SIG-M5 treated with dmso at 0.1 percent for 504 hours (cell line): ENCODE data around the gene HINFP.
A peak's percentile ranks its signal among the peaks of the same experiment; 100 is the strongest.

ENCODE experiments used
- DNase-seq: peaks from one replicate; lab custom pipeline; 2025; ENCODE audit not compliant: unreplicated experiment; lab: John Stamatoyannopoulos, UW

The HINFP gene, protein sequence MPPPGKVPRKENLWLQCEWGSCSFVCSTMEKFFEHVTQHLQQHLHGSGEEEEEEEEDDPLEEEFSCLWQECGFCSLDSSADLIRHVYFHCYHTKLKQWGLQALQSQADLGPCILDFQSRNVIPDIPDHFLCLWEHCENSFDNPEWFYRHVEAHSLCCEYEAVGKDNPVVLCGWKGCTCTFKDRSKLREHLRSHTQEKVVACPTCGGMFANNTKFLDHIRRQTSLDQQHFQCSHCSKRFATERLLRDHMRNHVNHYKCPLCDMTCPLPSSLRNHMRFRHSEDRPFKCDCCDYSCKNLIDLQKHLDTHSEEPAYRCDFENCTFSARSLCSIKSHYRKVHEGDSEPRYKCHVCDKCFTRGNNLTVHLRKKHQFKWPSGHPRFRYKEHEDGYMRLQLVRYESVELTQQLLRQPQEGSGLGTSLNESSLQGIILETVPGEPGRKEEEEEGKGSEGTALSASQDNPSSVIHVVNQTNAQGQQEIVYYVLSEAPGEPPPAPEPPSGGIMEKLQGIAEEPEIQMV

DNA sequence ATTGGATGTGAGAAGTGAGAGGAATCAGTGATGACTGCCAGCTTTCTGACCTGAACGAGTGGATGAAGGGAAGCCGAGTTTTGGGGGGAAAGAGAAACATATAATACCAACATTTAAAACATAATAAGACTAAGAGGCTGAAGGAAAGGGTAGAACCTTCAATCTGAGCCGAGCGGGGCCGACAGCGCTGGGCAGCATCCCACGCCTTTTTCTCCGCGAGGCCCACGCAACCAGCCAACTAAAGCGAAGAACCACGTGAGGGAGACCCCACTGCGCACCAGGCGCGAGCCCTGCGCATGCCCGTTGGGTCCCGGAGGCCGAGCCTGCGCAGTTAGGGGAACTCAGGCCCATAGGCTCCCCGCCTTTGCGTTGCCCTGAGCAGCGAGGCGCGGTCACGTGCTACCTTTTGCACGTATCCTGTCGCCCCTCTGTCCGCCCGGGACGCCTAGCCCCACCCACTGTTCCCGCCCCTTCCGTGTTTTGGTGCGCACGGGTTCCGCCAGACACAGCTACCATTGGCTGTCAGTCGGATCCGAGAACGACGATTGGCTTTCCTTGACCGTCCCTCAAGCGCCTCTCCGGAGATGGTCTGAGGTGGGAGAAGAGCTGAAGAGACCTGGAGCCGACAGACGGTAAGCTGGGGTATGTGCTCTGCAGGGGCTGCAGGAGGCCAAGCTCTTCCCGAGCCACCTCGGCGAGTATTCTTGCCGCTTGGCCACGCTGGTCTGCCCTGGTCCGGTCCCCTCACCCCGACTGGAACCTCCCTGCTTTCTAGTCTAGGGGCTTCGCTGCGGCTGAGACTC lies at the start of gene HINFP:
HINFP (plus strand) TSS at position 573 of the 803 bp plus-strand sequence. CDS start 5,365 bp downstream, outside the sequence.
- DNase-seq, result peak; percentile 98

DNA sequence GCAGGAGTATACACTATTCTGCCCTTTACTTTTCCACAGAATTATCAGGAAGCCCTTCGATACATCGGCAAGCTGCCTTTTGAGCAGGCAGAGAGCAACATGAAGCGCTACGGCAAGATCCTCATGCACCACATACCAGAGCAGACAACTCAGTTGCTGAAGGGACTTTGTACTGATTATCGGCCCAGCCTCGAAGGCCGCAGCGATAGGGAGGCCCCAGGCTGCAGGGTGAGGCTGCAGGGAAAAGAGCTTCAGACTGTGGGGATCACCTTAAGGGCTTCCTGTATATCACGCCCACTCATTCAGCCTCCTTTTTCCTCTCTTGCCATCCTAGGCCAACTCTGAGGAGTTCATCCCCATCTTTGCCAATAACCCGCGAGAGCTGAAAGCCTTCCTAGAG lies 43.5 kb upstream of the HINFP start:
- DNase-seq, result no peak

DNA sequence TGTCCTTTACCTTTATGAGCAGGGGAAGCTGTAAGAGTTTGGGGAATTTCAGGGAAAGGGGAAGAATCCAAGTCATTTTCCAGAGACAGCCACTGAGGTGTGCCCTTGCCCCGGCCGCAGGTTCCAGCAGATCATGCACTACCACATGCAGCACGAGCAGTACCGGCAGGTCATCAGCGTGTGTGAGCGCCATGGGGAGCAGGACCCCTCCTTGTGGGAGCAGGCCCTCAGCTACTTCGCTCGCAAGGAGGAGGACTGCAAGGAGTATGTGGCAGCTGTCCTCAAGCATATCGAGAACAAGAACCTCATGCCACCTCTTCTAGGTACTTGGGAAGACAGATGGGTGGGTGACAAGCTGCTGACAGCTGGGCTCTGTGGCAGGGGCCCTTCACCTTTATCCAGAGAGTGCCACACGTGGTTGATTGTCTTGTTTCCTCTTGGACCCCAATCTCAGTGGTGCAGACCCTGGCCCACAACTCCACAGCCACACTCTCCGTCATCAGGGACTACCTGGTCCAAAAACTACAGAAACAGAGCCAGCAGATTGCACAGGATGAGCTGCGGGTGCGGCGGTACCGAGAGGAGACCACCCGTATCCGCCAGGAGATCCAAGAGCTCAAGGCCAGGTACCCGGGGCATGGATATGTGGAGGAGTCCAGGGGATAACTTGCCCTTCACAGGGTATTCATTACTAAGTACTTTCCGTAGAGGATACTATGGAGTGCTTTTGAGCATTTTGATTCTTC lies 42.5 kb upstream of the HINFP start:
- DNase-seq, result no peak

DNA sequence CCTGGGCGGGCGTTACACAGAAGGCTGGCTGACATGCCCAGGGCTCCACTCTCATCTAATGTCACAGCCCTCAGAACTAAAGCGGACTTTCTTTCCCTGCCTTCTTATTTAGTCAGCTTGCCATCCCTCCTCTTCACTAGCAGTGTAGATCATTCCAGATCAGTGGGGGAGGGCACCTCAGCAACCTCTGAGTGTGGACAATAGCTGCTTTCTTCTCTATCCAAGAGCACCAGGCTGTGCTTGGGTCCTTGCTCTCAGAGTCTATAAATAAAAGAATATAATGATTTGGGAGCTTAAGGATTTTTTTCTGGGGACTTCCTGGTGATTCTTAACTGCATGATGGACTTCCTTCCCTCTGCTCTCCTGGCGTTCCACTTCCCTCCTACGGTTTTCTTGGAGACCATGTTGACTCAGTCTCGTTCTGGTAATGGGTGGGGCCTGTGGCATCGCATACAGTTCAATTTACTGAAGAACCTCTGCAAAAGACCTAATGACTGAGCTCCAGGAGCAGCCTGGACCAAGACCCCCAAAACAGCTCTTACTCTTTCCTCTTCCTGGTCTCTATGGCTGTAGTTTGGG lies 39.6 kb upstream of the HINFP start:
- no peak for DNase-seq

DNA sequence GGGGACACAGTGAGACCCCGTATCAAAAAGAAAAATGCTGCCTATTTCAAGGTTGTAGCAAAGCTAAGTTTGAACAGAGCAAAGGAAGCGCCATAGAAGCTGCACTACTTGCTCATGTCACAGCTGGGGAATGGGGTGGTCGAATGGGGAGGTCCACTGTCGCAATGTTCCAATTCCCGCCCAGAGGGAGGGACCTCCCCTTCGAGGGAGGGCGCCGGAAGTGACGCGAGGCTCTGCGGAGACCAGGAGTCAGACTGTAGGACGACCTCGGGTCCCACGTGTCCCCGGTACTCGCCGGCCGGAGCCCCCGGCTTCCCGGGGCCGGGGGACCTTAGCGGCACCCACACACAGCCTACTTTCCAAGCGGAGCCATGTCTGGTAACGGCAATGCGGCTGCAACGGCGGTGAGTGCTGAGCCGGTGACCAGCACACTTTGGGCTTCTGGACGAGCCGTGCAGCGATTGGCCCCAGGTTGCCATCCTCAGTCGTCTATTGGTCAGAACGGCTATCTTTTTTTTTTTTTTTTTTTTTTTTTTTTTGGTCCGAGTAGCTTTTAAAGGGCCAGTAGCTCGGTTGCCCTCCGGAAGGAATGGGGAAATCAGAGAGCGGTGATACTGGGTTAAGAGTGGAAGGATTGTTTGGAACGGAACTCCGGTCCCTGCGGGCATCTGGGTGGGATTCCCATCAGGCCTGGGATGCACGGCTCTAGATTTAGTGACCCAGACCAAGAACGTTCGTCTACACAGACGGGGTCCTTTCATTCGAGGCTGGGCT lies 36.5 kb upstream of the HINFP start, which contains the start of gene HMBS:
HMBS (plus strand) TSS at position 219 of the 774 bp plus-strand sequence; CDS start at position 372, 153 bp downstream.
- peak; percentile 93 for DNase-seq

DNA sequence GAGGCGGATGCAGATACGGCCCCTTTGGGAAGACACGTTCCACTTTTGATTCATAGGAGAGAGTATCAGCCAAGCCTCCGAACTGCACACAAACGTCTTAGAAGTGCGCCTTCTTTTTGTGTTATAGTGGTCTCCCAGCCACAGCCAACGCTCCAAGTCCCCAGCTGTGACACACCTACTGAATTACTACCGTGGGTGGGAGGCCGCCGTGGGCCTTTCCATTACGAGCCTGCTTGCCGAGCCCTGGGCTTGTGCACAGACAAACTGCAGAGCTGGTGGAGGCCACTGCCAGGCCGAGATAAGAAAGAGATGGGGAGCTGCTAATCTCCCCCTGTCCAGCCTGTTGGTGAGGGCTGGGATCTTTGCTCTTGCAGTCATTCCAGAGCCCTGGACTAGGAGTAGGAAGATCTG lies 35.9 kb upstream of the HINFP start:
- DNase-seq, result no peak

DNA sequence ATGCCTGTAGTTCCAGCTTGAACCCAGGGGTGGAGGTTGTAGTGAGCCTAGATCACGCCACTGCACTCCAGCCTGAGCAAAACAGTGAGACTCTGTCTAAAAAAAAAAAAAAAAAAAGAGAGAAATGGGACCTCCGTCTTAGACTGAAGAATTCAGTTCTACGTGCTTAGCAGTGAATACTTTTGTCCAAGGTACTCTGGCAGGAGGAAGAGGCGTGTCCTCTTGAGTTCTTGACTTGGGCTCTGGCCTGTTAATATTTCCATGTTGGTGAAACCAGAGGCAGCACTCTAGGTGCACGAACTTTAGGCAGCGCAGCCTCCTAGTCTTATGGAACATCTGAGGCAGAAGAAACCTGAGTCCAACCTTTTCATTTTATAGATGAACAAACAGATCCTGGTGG lies 34.3 kb upstream of the HINFP start:
- no peak for DNase-seq

DNA sequence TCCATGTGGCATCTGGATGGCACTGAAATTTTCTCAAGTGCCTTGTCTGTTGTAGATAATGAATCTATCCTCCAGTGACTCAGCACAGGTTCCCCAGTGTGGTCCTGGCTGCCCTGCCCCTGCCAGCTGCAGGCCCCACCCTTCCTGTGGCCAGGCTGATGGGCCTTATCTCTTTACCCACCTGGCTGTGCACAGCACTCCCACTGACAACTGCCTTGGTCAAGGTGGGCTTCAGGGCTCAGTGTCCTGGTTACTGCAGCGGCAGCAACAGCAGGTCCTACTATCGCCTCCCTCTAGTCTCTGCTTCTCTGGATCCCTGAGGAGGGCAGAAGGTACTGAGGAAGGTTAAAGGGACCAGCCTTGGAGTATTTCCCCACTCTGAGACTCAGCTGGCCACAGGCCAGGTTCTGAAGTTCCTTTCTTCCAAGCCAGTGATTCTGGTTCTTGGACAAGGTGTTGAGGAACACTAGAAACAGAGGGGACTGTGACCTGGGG lies 33.6 kb upstream of the HINFP start:
- no peak for DNase-seq

DNA sequence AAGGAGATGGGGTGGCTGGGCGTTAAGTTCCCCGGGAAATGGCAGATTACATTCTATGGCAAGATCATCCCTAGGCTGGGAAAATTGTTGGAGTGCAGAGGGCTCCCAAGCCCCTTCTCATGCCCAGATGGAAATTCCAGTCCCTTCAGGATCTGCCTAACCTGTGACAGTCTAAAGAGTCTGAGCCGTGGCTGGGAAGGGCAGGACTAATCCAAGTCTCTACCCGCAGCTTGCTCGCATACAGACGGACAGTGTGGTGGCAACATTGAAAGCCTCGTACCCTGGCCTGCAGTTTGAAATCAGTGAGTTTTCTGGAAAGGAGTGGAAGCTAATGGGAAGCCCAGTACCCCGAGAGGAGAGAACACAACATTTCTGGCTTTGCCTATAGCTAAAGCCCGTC lies 33.0 kb upstream of the HINFP start:
- no peak for DNase-seq

DNA sequence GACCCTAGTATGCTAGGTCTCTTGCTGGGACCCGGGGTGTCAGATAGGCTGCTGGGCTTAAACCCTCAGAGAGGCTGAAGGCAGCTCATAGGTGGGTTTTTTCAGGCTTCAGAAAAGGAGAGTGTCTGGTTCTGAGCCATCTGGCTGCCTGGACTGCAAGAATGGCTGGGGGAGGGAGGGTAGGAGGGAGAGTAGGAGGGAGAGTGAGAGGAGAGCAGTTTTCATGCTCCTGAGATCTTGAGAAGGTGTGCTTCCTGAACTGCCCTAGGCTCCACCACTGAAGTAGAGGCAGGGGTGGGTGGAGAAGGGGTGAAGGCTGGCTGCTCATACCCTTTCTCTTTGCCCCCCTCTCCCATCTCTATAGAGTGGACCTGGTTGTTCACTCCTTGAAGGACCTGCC lies 32.1 kb upstream of the HINFP start:
- no peak for DNase-seq

DNA sequence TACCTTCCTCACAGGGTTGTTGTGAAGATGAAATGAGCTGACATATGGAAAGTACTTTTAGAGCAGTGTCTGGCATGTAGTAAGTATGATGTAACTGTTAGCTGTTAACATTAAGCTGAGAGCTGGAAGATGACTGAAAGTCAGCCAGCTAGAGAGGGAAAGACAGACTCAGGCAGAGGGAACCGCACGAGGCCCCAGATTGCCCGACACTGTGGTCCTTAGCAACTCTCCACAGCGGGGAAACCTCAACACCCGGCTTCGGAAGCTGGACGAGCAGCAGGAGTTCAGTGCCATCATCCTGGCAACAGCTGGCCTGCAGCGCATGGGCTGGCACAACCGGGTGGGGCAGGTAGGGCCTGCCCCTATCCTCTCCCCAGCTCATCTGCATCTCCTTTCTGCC lies 30.2 kb upstream of the HINFP start:
- DNase-seq, result peak; percentile 40

DNA sequence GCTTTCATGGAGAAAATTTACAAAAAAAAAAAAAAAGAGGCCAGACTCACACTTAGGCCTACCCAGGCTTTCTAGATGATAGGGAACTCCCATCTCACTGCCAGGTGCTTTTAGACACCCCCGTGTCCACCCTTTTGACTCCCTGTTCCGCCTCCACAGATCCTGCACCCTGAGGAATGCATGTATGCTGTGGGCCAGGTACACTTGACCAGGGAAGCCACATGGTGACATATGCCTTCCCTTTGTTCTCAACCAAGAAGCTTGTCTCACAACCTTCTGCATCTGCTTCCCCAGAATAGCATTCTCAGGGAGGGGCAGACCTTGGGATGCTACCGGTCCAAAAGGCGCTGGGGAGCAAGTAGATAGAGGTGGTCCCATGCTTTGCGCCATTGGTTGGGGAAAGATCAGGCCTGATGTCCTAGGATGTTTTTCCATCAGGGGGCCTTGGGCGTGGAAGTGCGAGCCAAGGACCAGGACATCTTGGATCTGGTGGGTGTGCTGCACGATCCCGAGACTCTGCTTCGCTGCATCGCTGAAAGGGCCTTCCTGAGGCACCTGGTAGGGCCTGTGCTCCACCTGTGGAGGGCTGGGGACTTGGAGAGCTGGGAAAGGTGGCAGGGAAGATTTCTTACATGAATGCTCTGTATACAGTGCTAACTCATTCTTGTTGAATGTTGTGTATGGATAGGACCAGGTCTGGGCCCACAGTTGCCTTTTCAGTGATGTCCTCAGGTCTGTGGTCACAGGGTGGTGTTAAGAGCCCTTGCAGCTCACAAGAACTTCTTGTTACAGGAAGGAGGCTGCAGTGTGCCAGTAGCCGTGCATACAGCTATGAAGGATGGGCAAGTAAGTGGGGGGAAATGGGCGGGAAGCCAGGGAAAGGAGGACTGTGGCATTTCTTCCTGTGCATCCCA lies 29.2 kb upstream of the HINFP start:
- peak; percentile 14 for DNase-seq

DNA sequence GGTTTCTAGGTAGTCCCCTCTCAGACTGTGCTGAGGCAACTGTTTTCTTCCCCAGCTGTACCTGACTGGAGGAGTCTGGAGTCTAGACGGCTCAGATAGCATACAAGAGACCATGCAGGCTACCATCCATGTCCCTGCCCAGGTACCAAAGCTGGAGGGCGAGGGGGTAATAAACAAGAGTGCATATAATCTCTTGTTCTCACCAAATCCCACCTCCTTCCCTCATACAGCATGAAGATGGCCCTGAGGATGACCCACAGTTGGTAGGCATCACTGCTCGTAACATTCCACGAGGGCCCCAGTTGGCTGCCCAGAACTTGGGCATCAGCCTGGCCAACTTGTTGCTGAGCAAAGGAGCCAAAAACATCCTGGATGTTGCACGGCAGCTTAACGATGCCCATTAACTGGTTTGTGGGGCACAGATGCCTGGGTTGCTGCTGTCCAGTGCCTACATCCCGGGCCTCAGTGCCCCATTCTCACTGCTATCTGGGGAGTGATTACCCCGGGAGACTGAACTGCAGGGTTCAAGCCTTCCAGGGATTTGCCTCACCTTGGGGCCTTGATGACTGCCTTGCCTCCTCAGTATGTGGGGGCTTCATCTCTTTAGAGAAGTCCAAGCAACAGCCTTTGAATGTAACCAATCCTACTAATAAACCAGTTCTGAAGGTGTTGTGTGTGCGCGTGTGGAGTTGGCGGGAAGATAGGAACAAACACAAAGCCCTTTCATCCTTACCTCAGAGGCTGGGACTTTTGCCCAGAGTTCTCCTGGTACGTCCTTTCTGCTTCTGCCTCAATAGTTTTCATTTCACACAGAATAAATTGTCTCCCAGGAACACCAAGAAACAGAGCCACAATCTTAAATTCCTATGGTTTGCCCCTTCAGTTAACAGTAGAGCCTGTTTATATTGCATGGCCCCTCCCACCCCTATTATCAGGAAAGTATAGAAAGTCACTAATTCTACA lies 28.2 kb upstream of the HINFP start:
- no peak for DNase-seq

DNA sequence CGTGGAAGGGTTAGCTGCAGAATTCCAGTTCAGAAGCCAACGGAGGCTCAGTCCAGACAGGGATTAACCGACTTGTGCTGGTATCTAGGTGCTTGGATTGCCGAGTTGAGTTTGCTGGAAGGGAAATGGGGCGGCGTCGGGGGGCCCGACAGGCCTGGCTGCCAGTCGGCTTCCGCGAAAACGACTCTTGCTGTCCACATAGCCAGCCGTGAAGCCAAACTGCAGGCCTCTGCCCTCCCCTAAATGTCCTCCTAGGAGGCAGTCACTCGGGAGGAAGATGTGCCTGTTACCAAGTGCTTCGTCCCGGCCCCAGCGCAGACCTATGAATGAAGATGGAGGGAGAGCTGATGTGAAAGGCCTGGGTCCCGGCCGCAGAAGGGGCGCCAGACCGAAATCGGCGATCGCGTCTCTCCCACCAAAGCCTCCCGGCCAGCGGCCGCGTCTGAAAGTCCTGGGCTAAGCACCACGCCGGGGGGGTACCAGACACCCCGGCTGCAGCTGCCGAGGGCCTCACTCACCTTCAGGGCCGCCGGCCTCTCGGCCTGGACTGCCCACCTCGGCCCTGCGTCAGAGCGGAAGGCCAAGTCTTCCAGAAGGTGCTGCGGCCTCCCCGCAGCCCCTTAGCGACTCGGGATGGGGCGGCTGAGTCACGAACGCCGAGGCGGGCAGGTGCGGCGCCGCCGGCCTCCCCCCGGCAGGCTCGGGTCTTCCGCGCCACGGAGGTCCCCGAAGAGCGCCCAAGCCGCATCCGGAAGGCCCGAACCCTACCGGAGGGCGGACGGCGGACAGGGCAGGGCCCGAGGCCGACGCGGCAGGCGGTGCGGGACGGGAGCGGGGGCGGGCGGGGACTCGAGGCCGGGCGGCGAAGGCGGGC lies 27.2 kb upstream of the HINFP start:
- DNase-seq, result peak; percentile 31

DNA sequence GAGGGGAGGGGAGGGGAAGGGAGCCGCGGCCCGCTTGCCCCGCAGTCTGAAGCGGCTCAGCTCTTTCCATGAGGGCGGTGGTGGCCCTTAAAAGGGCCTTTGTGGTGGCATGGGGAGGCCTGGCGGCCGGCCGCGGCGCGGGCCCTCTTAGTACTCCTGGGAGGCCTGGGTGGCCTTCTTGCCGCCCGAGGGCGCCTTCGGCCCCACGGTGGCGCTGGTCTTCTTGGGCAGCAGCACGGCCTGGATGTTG lies 26.6 kb upstream of the HINFP start:
- no peak for DNase-seq

DNA sequence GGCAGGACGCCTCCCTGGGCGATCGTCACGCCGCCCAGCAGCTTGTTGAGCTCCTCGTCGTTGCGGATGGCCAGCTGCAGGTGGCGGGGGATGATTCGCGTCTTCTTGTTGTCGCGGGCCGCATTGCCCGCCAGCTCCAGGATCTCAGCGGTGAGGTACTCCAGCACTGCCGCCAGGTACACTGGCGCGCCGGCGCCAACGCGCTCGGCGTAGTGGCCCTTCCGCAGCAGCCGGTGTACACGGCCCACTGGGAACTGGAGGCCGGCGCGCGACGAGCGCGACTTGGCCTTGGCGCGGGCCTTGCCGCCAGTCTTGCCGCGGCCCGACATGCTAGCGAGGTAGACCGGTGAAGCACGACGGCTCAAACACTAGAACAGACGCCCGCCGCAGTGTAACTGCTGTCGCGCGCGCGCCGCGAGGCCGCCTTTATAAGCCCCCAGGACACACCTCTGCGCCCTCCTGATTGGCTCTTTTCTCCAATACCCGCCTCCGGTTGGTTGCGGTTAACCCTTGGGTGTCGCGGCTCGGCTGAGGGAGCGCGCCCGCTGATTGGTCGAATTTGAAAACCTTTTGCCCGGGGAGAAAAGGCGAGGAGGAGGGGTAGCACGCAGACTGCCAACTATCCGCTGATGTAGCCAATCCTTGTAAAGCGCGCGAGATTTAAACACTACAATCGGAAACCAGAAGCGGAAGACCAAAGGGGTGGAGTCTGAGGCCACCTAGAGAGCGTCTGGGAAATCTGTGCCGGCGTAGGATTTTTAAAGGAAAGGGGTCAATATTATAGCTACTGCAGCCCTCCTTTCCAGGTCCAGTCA lies 26.1 kb upstream of the HINFP start:
- DNase-seq, result peak; percentile 99
